Neural cell (in vitro differentiated cells): ENCODE data around the gene LHFPL6. TPM values are rescaled to one million over a fixed set of nuclear protein-coding genes. Genes with fewer than 3 reads are reported as not detected.

Experiments
- H2AFZ ChIP-seq: fragments of 200-600, 300-800 bp; sonication (generic), shearing (Covaris generic); 2 replicates; pipeline ENCODE4 v1.6.0; 2014; ENCODE audit warnings: low read depth, mild to moderate bottlenecking, antibody characterized with exemption, low read length, moderate library complexity
- H3F3A ChIP-seq: fragments of 200-600 bp; shearing (Covaris generic); 2 replicates; pipeline ENCODE4 v1.6.1; 2016; ENCODE audit warnings: mild to moderate bottlenecking, moderate library complexity, mixed read lengths, antibody characterized with exemption, low read length; ENCODE audit not compliant: insufficient read depth, poor library complexity, severe bottlenecking
- H3K27ac ChIP-seq: fragments of 200-600, 300-800 bp; sonication (generic), shearing (Covaris generic); 2 replicates; pipeline ENCODE4 v1.5.1; 2014; ENCODE audit warnings: mild to moderate bottlenecking, low read length, moderate library complexity
- H3K27me3 ChIP-seq: fragments of 300-800, 200-600 bp; sonication (generic), shearing (Covaris generic); 2 replicates; pipeline ENCODE4 v1.6.0; 2014; ENCODE audit warnings: mild to moderate bottlenecking, low read depth, low read length, moderate library complexity; ENCODE audit not compliant: insufficient read depth
- H3K36me3 ChIP-seq: fragments of 300-800, 200-600 bp; sonication (generic), shearing (Covaris generic); 2 replicates; pipeline ENCODE4 v1.5.1; 2014; ENCODE audit warnings: mild to moderate bottlenecking, antibody characterized with exemption, low read length, moderate library complexity; ENCODE audit not compliant: insufficient read depth
- H3K4me2 ChIP-seq: fragments of 300-800, 200-600 bp; sonication (generic), shearing (Covaris generic); 2 replicates; pipeline ENCODE4 v1.6.0; 2014; ENCODE audit warnings: mild to moderate bottlenecking, low read length
- H3K4me3 ChIP-seq: fragments of 300-800, 200-600 bp; sonication (generic), shearing (Covaris generic); 2 replicates; pipeline ENCODE4 v1.5.1; 2014; ENCODE audit warnings: mild to moderate bottlenecking, low read length, moderate library complexity
- H3K79me2 ChIP-seq: fragments of 200-600 bp; shearing (Covaris generic); replicated peaks from 2 replicates; pipeline ENCODE4 v1.6.0; 2014; ENCODE audit warnings: mild to moderate bottlenecking, low read length, moderate library complexity; ENCODE audit not compliant: insufficient read depth
- H3K9ac ChIP-seq: fragments of 300-800, 200-600 bp; sonication (generic), shearing (Covaris generic); 2 replicates; pipeline ENCODE4 v1.6.1; 2016; ENCODE audit warnings: mild to moderate bottlenecking, low read length, mixed read lengths
- H3K9me2 ChIP-seq: fragments of 200-600 bp; shearing (Covaris generic); 2 replicates; pipeline ENCODE4 v1.6.1; 2016; ENCODE audit warnings: mild to moderate bottlenecking, low read length, mixed read lengths; ENCODE audit not compliant: insufficient read depth
- H3K9me3 ChIP-seq: fragments of 200-600, 300-800 bp; sonication (generic), shearing (Covaris generic); 2 replicates; pipeline ENCODE4 v1.6.1; 2016; ENCODE audit warnings: mild to moderate bottlenecking, mixed run types, low read length, moderate library complexity, mixed read lengths
- H4K20me1 ChIP-seq: fragments of 200-600 bp; shearing (Covaris generic); 2 replicates; pipeline ENCODE4 v1.6.1; 2016; ENCODE audit warnings: mild to moderate bottlenecking, mixed run types; ENCODE audit not compliant: insufficient read depth
- CTCF ChIP-seq: fragments of 450-650 bp; IDR thresholded peaks from 2 replicates; pipeline ENCODE4 v1.5.1; 2014; ENCODE audit warnings: antibody characterized with exemption, mild to moderate bottlenecking, moderate library complexity; ENCODE audit not compliant: poor library complexity, severe bottlenecking
- EP300 ChIP-seq: fragments of 450-650 bp; conservative IDR thresholded peaks from 2 replicates; pipeline ENCODE4 v1.6.1; 2014; ENCODE audit warnings: antibody characterized with exemption, mild to moderate bottlenecking, moderate library complexity; ENCODE audit not compliant: poor library complexity, severe bottlenecking
- EZH2 ChIP-seq: fragments of 200-600, 300-800 bp; shearing (Covaris generic), sonication (generic); IDR thresholded peaks from 2 replicates; pipeline ENCODE4 v1.6.1; 2014; ENCODE audit warnings: antibody characterized with exemption, low read length, borderline replicate concordance, mild to moderate bottlenecking; ENCODE audit not compliant: insufficient read depth, poor library complexity, severe bottlenecking
- MXI1 ChIP-seq: fragments of 450-650 bp; conservative IDR thresholded peaks from 2 replicates; pipeline ENCODE4 v1.6.1; 2014; ENCODE audit warnings: antibody characterized with exemption, mild to moderate bottlenecking; ENCODE audit not compliant: poor library complexity, severe bottlenecking
- POLR2AphosphoS5 ChIP-seq: IDR thresholded peaks from 2 replicates; pipeline ENCODE4 v1.6.1; 2012
- RAD21 ChIP-seq: fragments of 450-650 bp; conservative IDR thresholded peaks from 2 replicates; pipeline ENCODE4 v1.6.1; 2014; ENCODE audit warnings: antibody characterized with exemption, mild to moderate bottlenecking, moderate library complexity
- REST ChIP-seq: IDR thresholded peaks from 2 replicates; pipeline ENCODE4 v1.6.1; 2012; ENCODE audit warnings: borderline replicate concordance
- SMC3 ChIP-seq: fragments of 450-650 bp; conservative IDR thresholded peaks from 2 replicates; pipeline ENCODE4 v1.6.1; 2014; ENCODE audit warnings: antibody characterized with exemption, mild to moderate bottlenecking, moderate library complexity; ENCODE audit not compliant: poor library complexity
- TAF1 ChIP-seq: IDR thresholded peaks from 2 replicates; pipeline ENCODE4 v1.6.1; 2012; ENCODE audit warnings: low read depth
- polyA plus RNA-seq: library from polyadenylated mRNA; depleted of rRNA; stranded (reverse); fragments of >200 nt; gene quantifications from 2 replicates; pipeline ENCODE4 v1.2.3, GENCODE V29; 2014

LHFPL6 gene
- polyA plus RNA-seq, 1 donor from 2014 or later = 36.3 TPM

- no peak overlapping the region for H3K4me2 ChIP-seq
- H3K27me3 ChIP-seq = no peaks in the 10 kb centered on the region
- no peaks in the 10 kb centered on the region for H3K79me2 ChIP-seq
- H3K4me3 ChIP-seq = no peak overlapping the region
- H3K9ac ChIP-seq = no peak overlapping the region
- no peaks in the 10 kb centered on the region for H3K9me2 ChIP-seq
- peaks cover 3% of the 10 kb centered on the region for H3K9me3 ChIP-seq
- no peaks in the 10 kb centered on the region for H4K20me1 ChIP-seq
- H2AFZ ChIP-seq = no peak overlapping the region
- no peak overlapping the region for H3K27ac ChIP-seq
- H3F3A ChIP-seq = no peaks in the 10 kb centered on the region
- no peaks in the 10 kb centered on the region for H3K36me3 ChIP-seq
- TF ChIP-seq REST (no peak), TAF1 (no peak), RAD21 (no peak), MXI1 (no peak), EP300 (no peak), POLR2AphosphoS5 (no peak), EZH2 (no peak), SMC3 (no peak), CTCF (no peak)
Measured at GRCh38 chr13:39330504-39330903, 272.5 kb downstream of the LHFPL6 start.

- Histone ChIP-seq H3K79me2 (no peaks in the 10 kb centered on the region), H3K27me3 (no peaks in the 10 kb centered on the region), H3K36me3 (no peaks in the 10 kb centered on the region), H2AFZ (no peak overlapping the region), H4K20me1 (no peaks in the 10 kb centered on the region), H3K9me3 (peaks cover 3% of the 10 kb centered on the region), H3K4me3 (no peak overlapping the region), H3K9me2 (no peaks in the 10 kb centered on the region), H3F3A (no peaks in the 10 kb centered on the region), H3K4me2 (no peak overlapping the region), H3K27ac (no peak overlapping the region), H3K9ac (no peak overlapping the region)
- TF ChIP-seq CTCF (no peak), EP300 (no peak), TAF1 (no peak), POLR2AphosphoS5 (no peak), MXI1 (no peak), RAD21 (no peak), REST (no peak), EZH2 (no peak)
Measured at GRCh38 chr13:39329182-39329639, 273.8 kb downstream of the LHFPL6 start.
